H1 (cell line): Measurements from ENCODE around the gene MXRA8. TPM values are rescaled to one million over a fixed set of nuclear protein-coding genes. Genes with fewer than 3 reads are reported as not detected.

Experiments
- CTCF ChIA-PET: fragments of 300-600 bp; sonication (Branson Sonifier 250); formaldehyde crosslinking; loops from one replicate; lab custom pipeline; 2021; ENCODE audit not compliant: partially characterized antibody; lab: Charles Lee
- POLR2A ChIA-PET: fragments of 300-600 bp; sonication (Branson Sonifier 250); formaldehyde crosslinking; loops from one replicate; lab custom pipeline; 2021; ENCODE audit warnings: inconsistent platforms; ENCODE audit not compliant: partially characterized antibody; lab: Charles Lee
- DNase-seq, 2 experiments: peaks; one replicate each; pipeline versions ENCODE4 v3.0.0 to v3.0.0-alpha.2; 2010 to 2022; ENCODE audit warnings: low spot score in 2 of 2, low read depth in 1 of 2, mixed read lengths in 1 of 2
- FAIRE-seq: peaks from 2 replicates; lab custom pipeline; 2011; peaks lifted over from hg19 to GRCh38; lab: Jason Lieb, UNC
- H2AFZ ChIP-seq: 2 replicates; pipeline ENCODE4 v1.8.1; 2012; ENCODE audit warnings: low read length, inconsistent platforms
- H2AK5ac ChIP-seq: 2 replicates; pipeline ENCODE4 v1.6.1; 2013; ENCODE audit warnings: low read depth, low read length
- H2BK120ac ChIP-seq: replicated peaks from 2 replicates; pipeline ENCODE3; 2013; ENCODE audit warnings: low read depth, low read length, inconsistent platforms
- H2BK12ac ChIP-seq: 2 replicates; pipeline ENCODE4 v1.6.1; 2013; ENCODE audit warnings: low read depth, low read length
- H2BK15ac ChIP-seq: 2 replicates; pipeline ENCODE4 v1.6.1; 2013; ENCODE audit warnings: low read length
- H2BK20ac ChIP-seq: 2 replicates; pipeline ENCODE4 v1.6.1; 2013; ENCODE audit warnings: low read length
- H2BK5ac ChIP-seq: 2 replicates; pipeline ENCODE4 v1.6.1; 2013; ENCODE audit warnings: low read depth, low read length
- H3K14ac ChIP-seq: 2 replicates; pipeline ENCODE4 v1.6.1; 2013; ENCODE audit warnings: inconsistent platforms; ENCODE audit not compliant: insufficient read length
- H3K18ac ChIP-seq: 2 replicates; pipeline ENCODE4 v1.6.1; 2013; ENCODE audit warnings: low read length; ENCODE audit errors: extremely low read depth
- H3K23ac ChIP-seq: 2 replicates; pipeline ENCODE4 v1.6.1; 2013; ENCODE audit warnings: inconsistent platforms; ENCODE audit not compliant: insufficient read length
- H3K23me2 ChIP-seq: 2 replicates; pipeline ENCODE4 v1.6.1; 2013; ENCODE audit warnings: low read depth, low read length
- H3K27ac ChIP-seq: 2 replicates; pipeline ENCODE4 v1.6.1; 2011; ENCODE audit warnings: low read depth, low read length, inconsistent platforms
- H3K27me3 ChIP-seq, 4 experiments: replicated peaks in 1 of 4; 1 replicate in 1 of 4; 2 replicates in 3 of 4; pipeline versions ENCODE4 v1.6.1 to v1.8.1; 2011 to 2013; ENCODE audit warnings: low read length in 3 of 4, mild to moderate bottlenecking in 3 of 4, inconsistent platforms in 2 of 4, mixed read lengths in 2 of 4, moderate library complexity in 1 of 4; ENCODE audit not compliant: control insufficient read depth in 3 of 4, insufficient read depth in 3 of 4; ENCODE audit errors: extremely low read depth in 1 of 4
- H3K36me3 ChIP-seq, 4 experiments: 2 replicates each; pipeline versions ENCODE4 v1.6.1 to v1.8.1; 2011 to 2013; ENCODE audit warnings: mild to moderate bottlenecking in 4 of 4, low read length in 3 of 4, moderate library complexity in 2 of 4, control low read depth in 1 of 4, inconsistent platforms in 1 of 4; ENCODE audit not compliant: insufficient read depth in 4 of 4, control insufficient read depth in 2 of 4
- H3K4ac ChIP-seq: replicated peaks from 2 replicates; pipeline ENCODE3; 2013; ENCODE audit warnings: low read length, low read depth, mixed read lengths, inconsistent platforms; ENCODE audit not compliant: insufficient read length
- H3K4me1 ChIP-seq, 4 experiments: replicated peaks in 1 of 4; 1 replicate in 1 of 4; 2 replicates in 3 of 4; pipeline versions ENCODE4 v1.6.1 to v1.8.1; 2011 to 2013; ENCODE audit warnings: low read length in 3 of 4, inconsistent platforms in 2 of 4, mixed read lengths in 1 of 4; ENCODE audit not compliant: insufficient read depth in 4 of 4, control insufficient read depth in 3 of 4
- H3K4me2 ChIP-seq, 2 experiments: 2 replicates each; pipeline versions ENCODE4 v1.6.1 to v1.8.1; 2011 to 2013; ENCODE audit warnings: low read depth in 2 of 2, low read length in 2 of 2, control low read depth in 1 of 2, inconsistent platforms in 1 of 2, mild to moderate bottlenecking in 1 of 2; ENCODE audit not compliant: insufficient read depth in 1 of 2
- H3K4me3 ChIP-seq, 4 experiments: fragments of 200-600, 300-600 bp in 1 of 4; sonication (generic), shearing (Covaris generic), sonication (Bioruptor Twin) in 1 of 4; 2 replicates each; pipeline versions ENCODE4 v1.5.1 to v1.8.1; 2011 to 2016; ENCODE audit warnings: low read length in 4 of 4, low read depth in 3 of 4, control low read depth in 2 of 4, inconsistent platforms in 2 of 4, mild to moderate bottlenecking in 2 of 4, mixed read lengths in 1 of 4, moderate library complexity in 1 of 4; ENCODE audit not compliant: insufficient read depth in 2 of 4; ENCODE audit errors: extremely low read depth in 1 of 4
- H3K56ac ChIP-seq: replicated peaks from 2 replicates; pipeline ENCODE3; 2013; ENCODE audit warnings: low read depth, mild to moderate bottlenecking, mixed read lengths, low read length, inconsistent platforms; ENCODE audit not compliant: insufficient read length
- H3K79me1 ChIP-seq: 2 replicates; pipeline ENCODE4 v1.6.1; 2013; ENCODE audit warnings: low read depth, low read length, control low read depth
- H3K79me2 ChIP-seq, 2 experiments: 2 replicates each; pipeline versions ENCODE4 v1.6.1 to v1.8.1; 2012 to 2013; ENCODE audit warnings: low read length in 2 of 2, mild to moderate bottlenecking in 2 of 2, inconsistent platforms in 1 of 2; ENCODE audit not compliant: insufficient read depth in 2 of 2, control insufficient read depth in 1 of 2
- H3K9ac ChIP-seq, 4 experiments: replicated peaks in 1 of 4; 1 replicate in 1 of 4; 2 replicates in 3 of 4; pipeline versions ENCODE4 v1.6.1 to v1.8.1; 2011 to 2013; ENCODE audit warnings: low read depth in 3 of 4, low read length in 3 of 4, control low read depth in 2 of 4, mild to moderate bottlenecking in 2 of 4, moderate library complexity in 2 of 4, inconsistent platforms in 1 of 4; ENCODE audit errors: extremely low read depth in 1 of 4
- H3K9me3 ChIP-seq, 2 experiments: 2 replicates each; pipeline versions ENCODE4 v1.6.1 to v1.8.1; 2012 to 2013; ENCODE audit warnings: mild to moderate bottlenecking in 2 of 2, moderate library complexity in 2 of 2, control low read depth in 1 of 2, inconsistent platforms in 1 of 2, low read depth in 1 of 2, low read length in 1 of 2, mixed read lengths in 1 of 2; ENCODE audit not compliant: insufficient read depth in 2 of 2
- H4K20me1 ChIP-seq, 2 experiments: replicated peaks in 1 of 2; 2 replicates each; pipeline versions ENCODE3 to v1.8.1; 2011 to 2013; ENCODE audit warnings: inconsistent platforms in 2 of 2, low read length in 2 of 2, mild to moderate bottlenecking in 1 of 2; ENCODE audit not compliant: insufficient read depth in 2 of 2, control insufficient read depth in 1 of 2
- H4K5ac ChIP-seq: 2 replicates; pipeline ENCODE4 v1.6.1; 2013; ENCODE audit warnings: low read length, low read depth, mixed read lengths, inconsistent platforms; ENCODE audit not compliant: insufficient read length
- H4K8ac ChIP-seq: 2 replicates; pipeline ENCODE4 v1.8.0; 2013; ENCODE audit warnings: mild to moderate bottlenecking, moderate library complexity, low read length, inconsistent platforms; ENCODE audit not compliant: insufficient read depth; ENCODE audit errors: extremely low read depth
- H4K91ac ChIP-seq: replicated peaks from 2 replicates; pipeline ENCODE3; 2013; ENCODE audit warnings: low read length, mixed read lengths, inconsistent platforms; ENCODE audit not compliant: insufficient read length
- TEAD4 ChIP-seq: IDR thresholded peaks from 2 replicates; pipeline ENCODE4 v1.6.1; 2012; ENCODE audit warnings: low read depth, low read length, inconsistent platforms, mixed read lengths
- ZNF274 ChIP-seq: IDR thresholded peaks from 2 replicates; pipeline ENCODE4 v1.7.0; 2012; ENCODE audit warnings: low read length, borderline replicate concordance; ENCODE audit errors: extremely low read depth
- WGBS, 2 experiments: shearing (Covaris generic) in 1 of 2; methylation state at CpG; one replicate each; pipeline versions ENCODE4 v1.1.6 to v1.1.7; 2013 to 2015; ENCODE audit warnings: low lambda C conversion rate in 2 of 2, mixed read lengths in 2 of 2, inconsistent platforms in 1 of 2, low coverage in 1 of 2, missing lambda C conversion rate in 1 of 2; ENCODE audit not compliant: insufficient replicate concordance in 2 of 2, insufficient coverage in 1 of 2, insufficient read length in 1 of 2; ENCODE audit errors: extremely low coverage in 1 of 2, missing lambda C conversion rate in 1 of 2; 5-methylcytosine and 5-hydroxymethylcytosine counted together
- polyA plus RNA-seq, 7 experiments: library from polyadenylated mRNA; depleted of rRNA in 3 of 7; stranded (reverse) in 5 of 7; unstranded in 2 of 7; fragments of >200 nt in 5 of 7; fragments of 200-250 nt in 2 of 7; gene quantifications; 1 replicate in 5 of 7; 2 replicates in 1 of 7; 4 replicates in 1 of 7; pipeline versions ENCODE4 v1.2.1 to v1.2.3, GENCODE V29; 2011 to 2013; ENCODE audit warnings: missing spikeins in 2 of 7, mixed read lengths in 2 of 7
- total RNA-seq: library from RNA; stranded (reverse); fragmentation: NEBNext Ultra II Directional; extraction: Animal tissue kit (Norgen Biotek cat#: 25700); gene quantifications from 2 replicates; pipeline ENCODE4 v1.2.1, GENCODE V29; 2021
- TF ChIP-seq, protein P1 (sequence below): IDR thresholded peaks from 2 replicates; pipeline ENCODE4 v1.6.1; 2012; ENCODE audit warnings: inconsistent platforms

The MXRA8 gene
- total and polyA plus RNA-seq, 2 of the 8 experiments (the other 6 are each of a cell fraction or from before 2014, with no cell fraction given), result 10.5 to 17.2 TPM

DNA sequence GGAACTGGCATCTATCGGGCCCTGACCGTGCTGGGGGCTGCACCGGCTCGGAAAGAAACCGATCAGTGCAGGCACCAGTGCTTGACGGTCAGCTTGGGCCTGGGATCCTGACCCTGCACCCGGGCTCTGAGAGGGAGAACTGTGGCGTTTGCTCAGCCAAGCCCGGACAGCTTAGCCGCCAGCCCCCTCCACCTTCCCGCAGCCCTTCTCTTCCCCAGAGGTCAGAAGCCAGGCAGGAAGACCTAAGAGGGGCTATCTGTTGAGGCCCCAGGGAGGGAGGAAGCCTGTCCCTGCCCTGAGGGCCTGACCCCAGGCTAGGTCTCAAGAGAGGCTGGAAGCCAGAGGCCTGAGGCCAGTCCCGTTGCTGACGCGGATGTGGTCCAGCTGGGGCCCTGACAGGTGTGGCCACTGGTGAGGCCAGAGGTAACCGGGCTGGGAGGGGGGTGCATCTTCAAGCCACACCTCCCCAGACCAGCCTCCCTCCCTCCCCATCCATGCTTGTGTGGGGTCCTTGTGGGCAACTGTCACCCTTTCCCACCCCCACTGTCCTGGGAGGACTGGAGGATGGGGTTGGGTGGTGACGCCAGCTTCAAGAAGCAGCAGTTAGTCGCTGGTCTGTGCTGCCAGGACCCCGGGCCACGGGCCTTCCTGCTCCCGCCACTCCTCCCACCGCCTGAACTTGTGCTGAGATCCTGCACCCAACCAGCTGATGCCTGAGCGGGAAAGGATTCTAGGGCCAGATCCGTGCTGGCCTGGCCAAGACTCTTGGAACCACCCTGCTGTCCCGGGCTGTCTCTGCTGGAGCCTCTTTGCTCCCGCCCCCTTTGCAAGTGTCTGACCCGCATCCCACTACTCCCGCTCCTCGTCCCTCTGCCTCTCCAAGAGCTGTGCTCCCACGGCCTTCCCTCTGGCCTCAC lies 6.6 kb downstream of the MXRA8 start:
- Histone ChIP-seq H2BK20ac (no peak overlapping the region), H2AK5ac (0 out of 2 replicates have a peak overlapping the region, but pooled peaks have one; percentile 2), H3K27ac (no peak overlapping the region), H4K91ac (no peak overlapping the region), H3K9ac (no peak overlapping the region), H3K4me3 (peak overlapping the region; percentile 8 to 48 (median 23); a peak in 5 of 8 replicates), H3K36me3 (no peaks in the 10 kb centered on the region), H2BK15ac (0 out of 2 replicates have a peak overlapping the region, but pooled peaks have one; percentile 29), H3K14ac (no peak overlapping the region), H3K79me2 (peaks cover 0 to 14% of the 10 kb centered on the region in 2 experiments; a peak in 3 of 4 replicates), H3K4ac (no peak overlapping the region), H3K56ac (no peak overlapping the region), H2BK5ac (no peak overlapping the region), H2AFZ (no peak overlapping the region), H3K4me1 (peaks cover 0 to 49% (median 33%) of the 10 kb centered on the region in 4 experiments; a peak in 6 of 7 replicates), H3K9me3 (no peaks in the 10 kb centered on the region), H3K23ac (no peak overlapping the region), H3K27me3 (peaks cover 9 to 17% (median 14%) of the 10 kb centered on the region in 4 experiments), H4K5ac (no peak overlapping the region), H4K20me1 (peaks cover 4 to 15% of the 10 kb centered on the region in 2 experiments), H3K18ac (no peak overlapping the region; the same call in 1 of the 2 replicates), H4K8ac (peak overlapping the region; percentile 51; the same call in 1 of the 2 replicates), H3K79me1 (peaks cover 4% of the 10 kb centered on the region), H2BK12ac (peak overlapping the region; percentile 90; the same call in 1 of the 2 replicates), H2BK120ac (no peak overlapping the region), H3K23me2 (peaks cover 27% of the 10 kb centered on the region; the same call in 1 of the 2 replicates), H3K4me2 (peak overlapping the region; percentile 61 to 62)
- POLR2A ChIA-PET, result interaction anchor here (0.7 to 5.1 kb wide), 11 partner anchors 8 to 64 kb away, joined by 3 to 80 read pairs (median 5); partner anchors contain the start of genes AURKAIP1 and CCNL2
- WGBS, 2 experiments, result 73% methylated on average over 25 of the region's 29 CpGs; no CpG with 5 or more reads in 1 of the 2 experiments
- CTCF ChIA-PET, result interaction anchor here (0.7 to 3.4 kb wide), 9 partner anchors 9 to 408 kb away, joined by 3 to 40 read pairs (median 4); no protein-coding TSS in a partner anchor
- TF ChIP-seq, protein P1, sequence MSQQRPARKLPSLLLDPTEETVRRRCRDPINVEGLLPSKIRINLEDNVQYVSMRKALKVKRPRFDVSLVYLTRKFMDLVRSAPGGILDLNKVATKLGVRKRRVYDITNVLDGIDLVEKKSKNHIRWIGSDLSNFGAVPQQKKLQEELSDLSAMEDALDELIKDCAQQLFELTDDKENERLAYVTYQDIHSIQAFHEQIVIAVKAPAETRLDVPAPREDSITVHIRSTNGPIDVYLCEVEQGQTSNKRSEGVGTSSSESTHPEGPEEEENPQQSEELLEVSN, result peak; percentile 54
- TF ChIP-seq TEAD4, result no peak
- no peak for TF ChIP-seq ZNF274
- FAIRE-seq (no peak), DNase-seq (no peak)
